Esophagus squamous epithelium (tissue), 4 donors: ENCODE data around the gene PITX2.

Experiments
- POLR2A ChIP-seq, 4 donors: fragments of 450-650 bp; IDR thresholded peaks; one replicate each; pipeline ENCODE4 v1.6.1; 2017; ENCODE audit warnings: antibody characterized with exemption in 4 of 4, mild to moderate bottlenecking in 4 of 4, moderate library complexity in 3 of 4
- TF ChIP-seq, protein P1 (sequence below), 6 experiments: fragments of 450-650 bp in 4 of 6; fragments of 200-600 bp in 2 of 6; sonication (generic) in 2 of 6; IDR thresholded peaks; one replicate each; pipeline ENCODE4 v1.5.1; 2016 to 2019; ENCODE audit warnings: antibody characterized with exemption in 6 of 6, mild to moderate bottlenecking in 4 of 6, moderate library complexity in 4 of 6

DNA sequence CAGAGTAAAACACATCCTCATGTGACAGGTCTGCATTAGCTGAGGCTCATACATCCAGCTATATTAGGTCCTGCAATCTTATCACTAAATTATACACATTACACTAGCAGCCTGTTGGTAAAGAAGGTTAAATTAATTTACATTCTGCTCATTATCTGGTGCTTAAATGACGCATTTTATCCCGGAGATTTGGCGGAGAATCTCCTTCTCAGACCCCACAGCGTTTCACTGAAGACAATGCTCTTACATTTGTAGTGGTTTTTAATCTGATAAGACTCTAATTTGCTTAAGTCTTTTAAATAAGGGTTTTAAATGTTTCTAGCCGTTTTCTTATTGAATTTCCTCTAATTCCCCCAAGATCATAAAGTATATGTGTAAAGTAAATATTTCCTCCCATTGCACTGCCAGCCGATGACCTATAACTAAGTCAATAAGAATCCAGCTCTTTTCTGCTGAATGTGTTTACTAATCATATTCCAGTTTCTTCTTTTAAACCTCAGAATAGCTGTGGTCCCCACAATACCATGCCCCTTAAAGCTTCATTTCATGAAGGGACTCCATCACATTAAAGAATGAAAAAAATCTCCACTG lies 2.1 kb upstream of the PITX2 start:
- TF ChIP-seq, protein P1, sequence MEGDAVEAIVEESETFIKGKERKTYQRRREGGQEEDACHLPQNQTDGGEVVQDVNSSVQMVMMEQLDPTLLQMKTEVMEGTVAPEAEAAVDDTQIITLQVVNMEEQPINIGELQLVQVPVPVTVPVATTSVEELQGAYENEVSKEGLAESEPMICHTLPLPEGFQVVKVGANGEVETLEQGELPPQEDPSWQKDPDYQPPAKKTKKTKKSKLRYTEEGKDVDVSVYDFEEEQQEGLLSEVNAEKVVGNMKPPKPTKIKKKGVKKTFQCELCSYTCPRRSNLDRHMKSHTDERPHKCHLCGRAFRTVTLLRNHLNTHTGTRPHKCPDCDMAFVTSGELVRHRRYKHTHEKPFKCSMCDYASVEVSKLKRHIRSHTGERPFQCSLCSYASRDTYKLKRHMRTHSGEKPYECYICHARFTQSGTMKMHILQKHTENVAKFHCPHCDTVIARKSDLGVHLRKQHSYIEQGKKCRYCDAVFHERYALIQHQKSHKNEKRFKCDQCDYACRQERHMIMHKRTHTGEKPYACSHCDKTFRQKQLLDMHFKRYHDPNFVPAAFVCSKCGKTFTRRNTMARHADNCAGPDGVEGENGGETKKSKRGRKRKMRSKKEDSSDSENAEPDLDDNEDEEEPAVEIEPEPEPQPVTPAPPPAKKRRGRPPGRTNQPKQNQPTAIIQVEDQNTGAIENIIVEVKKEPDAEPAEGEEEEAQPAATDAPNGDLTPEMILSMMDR (IDR thresholded peaks at IDR 0.05): no peak
- no peak for TF ChIP-seq POLR2A (IDR thresholded peaks at IDR 0.05)
